NCI-H1092 treated with DMSO at 0.1 percent for 48 hours (cell line): Measurements from ENCODE around the gene DDIT4.
"Not testable (repeated sequence)": the region's sequence is repeated elsewhere in the genome, so short reads cannot be mapped to it uniquely, and the experiment has no call there.

ENCODE experiments used
- DNase-seq: peaks from one replicate; lab custom pipeline; 2025; lab: John Stamatoyannopoulos, UW

DDIT4 gene, protein sequence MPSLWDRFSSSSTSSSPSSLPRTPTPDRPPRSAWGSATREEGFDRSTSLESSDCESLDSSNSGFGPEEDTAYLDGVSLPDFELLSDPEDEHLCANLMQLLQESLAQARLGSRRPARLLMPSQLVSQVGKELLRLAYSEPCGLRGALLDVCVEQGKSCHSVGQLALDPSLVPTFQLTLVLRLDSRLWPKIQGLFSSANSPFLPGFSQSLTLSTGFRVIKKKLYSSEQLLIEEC

DNA sequence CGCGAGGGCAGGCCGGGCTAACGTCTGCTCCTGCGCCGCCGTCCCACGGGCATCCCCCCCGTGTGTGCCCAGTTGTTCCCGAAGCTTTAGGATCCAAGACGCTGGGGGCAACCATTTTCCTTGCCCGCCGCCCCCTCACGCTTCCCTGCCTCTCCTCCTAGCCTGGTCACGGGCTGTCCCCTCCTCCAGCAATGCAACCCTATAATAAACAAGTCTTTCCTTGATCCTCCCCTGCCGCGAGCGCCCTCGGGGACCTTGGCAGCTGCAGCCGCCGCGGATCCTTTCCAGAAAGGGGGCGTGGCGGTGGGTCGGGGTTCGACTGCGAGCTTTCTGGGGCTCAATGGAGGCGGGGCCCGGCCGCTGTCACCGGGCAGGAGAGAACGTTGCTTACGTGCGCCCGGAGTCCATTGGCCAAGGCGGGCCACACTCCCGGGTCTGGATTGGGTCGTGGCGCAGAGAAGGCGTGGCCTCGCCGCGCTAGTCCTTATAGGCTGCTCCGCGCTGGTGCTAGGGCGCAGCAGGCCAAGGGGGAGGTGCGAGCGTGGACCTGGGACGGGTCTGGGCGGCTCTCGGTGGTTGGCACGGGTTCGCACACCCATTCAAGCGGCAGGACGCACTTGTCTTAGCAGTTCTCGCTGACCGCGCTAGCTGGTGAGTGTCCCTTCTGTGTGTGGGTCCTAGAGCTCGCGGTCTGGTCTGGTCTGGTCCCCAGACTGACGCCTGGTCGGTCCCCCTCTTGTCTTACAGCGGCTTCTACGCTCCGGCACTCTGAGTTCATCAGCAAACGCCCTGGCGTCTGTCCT lies at the start of gene DDIT4:
Gene DDIT4, plus strand, starts transcription at position 515 of the 803 bp plus-strand sequence. CDS start 293 bp downstream, outside the sequence.
- DNase-seq = peak; percentile 95

DNA sequence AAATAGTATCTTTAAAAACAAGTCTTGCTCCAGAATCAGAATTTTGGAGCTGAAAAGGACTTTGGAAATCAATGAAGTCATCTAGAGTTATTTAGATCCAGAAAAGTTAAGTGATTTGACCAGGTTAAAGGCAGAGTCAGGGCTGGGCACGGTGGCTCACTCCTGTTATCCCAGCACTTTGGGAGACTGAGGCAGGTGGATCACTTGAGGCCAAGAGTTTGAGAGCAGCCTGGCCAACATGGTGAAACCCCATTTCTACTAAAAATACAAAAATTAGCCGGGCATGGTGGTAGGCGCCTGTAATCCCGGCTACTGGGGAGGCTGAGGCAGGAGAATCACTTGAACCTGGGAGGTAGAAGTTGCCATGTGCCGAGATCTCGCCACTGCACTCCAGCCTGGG lies 49.5 kb upstream of the DDIT4 start:
- DNase-seq = not testable (repeated sequence)

DNA sequence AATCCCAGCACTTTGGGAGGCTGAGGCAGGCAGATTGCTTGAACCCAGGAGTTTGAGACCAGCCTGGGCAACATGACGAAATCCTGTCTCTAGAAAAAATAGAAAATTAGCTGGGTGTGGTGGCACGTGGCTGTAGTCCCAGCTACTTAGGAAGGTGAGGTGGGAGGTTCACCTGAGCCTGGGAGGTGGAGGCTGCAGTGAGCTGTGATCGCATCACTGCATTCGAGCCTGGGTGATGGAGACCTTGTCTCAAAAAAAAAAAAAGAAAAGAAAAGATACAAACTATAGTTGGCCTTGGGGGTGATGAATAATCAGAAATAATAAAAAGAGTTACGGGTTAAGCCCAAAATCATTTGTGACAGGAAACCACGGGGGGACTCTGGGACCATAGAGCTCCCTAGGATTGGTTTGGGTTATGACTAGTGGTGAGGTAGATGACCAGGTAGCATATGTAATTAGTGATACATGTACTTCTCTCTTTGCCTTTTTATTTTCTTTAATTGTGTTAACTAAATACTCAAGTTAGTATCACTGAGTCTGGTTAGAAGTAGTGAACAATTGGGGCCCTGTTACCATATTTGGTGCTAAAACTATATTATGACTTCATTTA lies 47.2 kb upstream of the DDIT4 start:
- DNase-seq = no peak

DNA sequence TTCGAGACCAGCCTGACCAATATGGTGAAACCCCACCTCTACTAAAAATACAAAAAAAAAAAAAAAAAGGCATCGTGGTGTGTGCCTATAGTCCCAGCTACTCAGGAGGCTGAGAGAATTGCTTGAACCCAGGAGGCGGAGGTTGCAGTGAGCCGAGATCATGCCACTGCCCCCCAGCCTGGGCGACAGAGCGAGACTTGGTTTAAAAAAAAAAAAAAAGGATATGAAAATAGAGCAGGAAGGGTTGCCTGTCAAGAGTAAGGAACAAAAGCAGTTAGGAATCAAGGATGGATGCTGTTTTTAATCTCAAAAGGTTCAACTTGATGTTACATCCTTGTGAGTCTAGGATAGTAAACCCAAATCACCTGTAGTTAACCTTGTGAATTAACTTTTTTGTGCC lies 45.9 kb upstream of the DDIT4 start:
- no peak for DNase-seq

DNA sequence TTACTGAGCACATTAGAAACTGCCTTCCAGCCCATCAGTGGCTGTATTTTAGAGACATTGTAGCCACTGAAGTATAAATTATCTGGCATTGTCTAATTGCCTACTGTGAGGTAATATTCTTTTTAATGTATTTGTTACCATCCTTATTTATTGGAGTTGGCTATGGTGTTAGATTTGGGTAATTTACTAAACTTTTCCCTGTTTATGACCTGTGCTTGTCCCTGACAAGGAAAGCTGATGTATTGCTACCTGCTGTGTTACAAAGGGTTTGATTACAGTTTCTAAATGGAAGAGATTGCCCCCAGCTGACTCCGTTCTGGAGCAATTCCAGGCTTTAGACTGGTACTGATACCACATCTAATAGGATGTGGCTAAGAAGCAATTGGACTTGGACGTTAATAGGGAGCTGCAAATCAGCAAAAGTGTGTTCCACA lies 45.4 kb upstream of the DDIT4 start:
- DNase-seq = peak; percentile 85

DNA sequence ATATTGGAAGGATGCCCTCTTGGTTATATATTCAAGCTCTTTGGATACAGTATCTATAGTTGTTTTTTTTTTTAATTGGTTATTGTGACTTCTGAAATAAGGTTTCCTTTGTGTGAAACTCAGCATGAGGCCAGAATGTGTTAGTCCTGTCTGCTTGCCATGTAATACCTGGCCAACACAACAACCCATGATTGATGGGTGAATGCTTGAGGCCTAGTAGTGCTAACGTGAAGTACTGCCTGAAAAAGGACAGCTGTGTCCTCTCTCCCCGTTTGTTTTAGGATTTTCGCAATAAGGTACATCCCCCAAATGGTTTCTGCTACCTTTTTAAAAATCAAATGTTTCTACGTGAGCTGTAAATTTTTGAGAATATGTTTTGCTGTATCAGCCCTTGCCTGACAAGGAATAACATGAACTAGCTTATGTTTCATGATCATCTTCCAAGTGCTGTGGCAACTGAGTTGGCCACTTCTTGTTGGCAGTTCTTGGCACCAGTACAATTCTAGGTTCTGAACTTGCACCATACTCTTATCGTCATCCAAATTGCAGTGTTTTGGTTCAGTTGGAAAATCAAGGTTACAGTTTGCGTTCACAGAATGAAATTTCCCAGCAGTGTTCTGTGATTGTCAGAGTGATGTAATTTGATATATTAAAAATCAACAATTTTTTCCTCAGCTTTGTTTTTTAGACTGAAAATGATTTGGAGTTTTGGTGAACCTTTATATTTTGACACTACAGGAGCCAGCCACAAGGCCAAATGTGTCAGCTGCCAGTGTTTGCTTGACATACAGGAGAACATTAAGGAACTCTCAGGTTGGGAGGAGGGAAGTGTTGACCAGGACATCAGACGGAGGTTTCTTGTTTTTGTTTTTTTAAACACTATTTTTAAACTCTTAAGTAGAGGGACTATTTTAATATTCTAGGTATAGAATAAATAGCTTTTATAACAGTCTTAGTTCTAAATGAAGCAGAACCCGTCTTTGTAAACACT lies 44.2 kb upstream of the DDIT4 start:
- peak; percentile 76 for DNase-seq

DNA sequence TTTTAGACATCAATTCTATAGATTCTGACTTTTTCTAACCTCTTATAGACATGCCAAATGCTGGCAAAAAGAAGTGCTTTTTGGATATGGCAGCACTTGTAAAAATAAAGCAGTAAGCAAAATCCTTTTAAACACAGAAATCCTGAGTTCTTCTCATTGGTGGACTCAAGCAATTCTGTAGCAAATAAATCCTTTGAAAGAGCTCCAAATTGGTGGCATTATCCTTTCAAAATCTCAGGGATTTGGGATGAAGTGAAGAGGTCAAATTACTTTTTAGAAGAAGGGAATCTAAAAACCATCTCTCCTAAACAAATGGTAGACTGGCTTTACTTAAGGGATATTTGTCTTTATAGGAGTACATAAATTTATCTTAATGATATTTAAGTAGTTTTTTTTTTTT lies 40.1 kb upstream of the DDIT4 start:
- DNase-seq = no peak

DNA sequence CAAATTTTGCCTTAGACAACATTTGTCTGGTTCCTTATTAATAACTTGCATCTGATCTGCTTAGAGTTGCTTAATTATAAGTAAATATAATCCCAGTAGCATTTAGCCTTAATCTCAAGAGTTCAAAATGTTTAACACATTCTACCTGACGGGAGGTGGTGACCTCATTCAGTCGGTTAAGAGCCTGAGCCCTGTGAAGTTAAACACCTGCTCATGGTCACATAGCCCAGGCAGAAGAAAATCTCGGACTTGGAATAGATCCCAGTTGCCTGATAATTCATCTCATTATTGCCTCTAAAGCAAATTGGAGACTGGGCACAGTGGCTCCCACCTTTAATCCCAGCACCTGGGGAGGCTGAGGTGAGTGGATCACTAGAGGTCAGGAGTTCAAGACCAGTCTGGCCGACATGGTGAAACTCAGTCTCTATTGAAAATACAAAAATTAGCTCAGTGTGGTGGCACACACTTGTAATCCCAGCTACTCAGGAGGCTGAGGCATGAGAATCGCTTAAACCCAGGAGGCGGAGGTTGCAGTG lies 39.1 kb upstream of the DDIT4 start:
- DNase-seq = peak; percentile 35

DNA sequence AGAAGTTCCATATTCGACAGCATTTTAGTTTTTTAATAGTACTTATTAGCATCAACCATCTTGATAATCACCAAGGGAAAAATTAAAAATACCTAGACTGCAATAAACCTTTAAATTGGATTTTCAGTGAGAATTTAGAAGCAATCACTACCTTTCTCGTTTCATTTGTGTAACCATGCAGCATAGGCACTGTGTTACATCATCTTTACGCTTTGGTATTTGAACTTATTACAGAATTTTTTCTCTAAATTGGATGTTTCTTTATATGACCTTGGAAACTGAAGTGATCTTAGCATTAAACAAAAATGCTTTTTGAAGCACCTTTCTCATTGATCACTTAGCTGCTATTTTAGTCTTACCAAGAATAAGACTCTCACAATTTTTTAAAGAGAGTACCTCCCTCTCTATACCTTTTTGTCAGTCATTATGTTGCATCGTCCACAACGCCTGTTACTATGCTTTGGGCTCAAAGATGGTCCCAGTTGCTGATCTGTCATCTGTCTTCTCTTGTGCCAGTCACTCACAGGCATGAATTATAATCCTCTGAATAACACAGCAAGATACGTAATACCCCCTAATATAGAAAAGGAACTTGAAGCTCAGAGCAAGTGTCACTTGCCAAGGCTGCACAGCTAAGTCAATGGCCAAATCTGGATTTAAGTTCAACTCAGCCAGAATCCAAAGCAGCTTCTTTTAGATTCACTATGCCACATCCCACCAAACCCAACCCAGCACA lies 38.0 kb upstream of the DDIT4 start:
- no peak for DNase-seq

DNA sequence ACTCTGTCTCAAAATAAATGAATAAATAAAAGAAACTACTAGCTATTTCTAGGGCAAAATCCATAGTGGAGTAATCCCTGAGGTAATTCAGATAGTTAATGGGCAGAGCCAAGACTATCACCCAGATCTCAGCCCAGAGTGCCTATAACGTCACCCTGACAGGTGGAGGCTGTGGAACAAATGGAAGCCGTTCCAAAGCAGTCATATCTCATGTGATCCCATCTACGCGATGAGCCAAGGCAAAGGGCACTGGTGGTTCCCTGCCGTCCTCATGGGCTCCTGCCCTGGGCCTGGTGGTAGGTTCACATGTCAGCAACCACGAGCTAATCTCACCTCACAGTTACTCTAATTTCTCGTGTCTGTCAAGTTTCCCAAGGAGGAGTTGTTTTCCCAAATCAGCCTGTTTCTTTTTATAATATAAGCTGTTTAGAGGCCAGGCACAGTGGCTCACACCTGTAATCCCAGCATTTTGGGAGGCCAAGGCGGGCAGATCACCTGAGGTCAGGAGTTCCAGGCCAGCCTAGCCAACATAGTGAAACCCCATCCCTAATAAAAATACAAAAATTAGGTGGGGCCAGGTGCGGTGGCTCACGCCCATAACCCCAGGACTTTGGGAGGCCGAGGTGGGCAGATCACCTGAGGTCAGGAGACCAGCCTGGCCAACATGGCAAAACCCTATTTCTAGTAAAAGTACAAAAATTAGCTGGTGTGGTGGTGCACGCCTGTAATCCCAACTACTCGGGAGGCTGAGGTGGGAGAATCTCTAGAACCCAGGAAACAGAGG lies 35.1 kb upstream of the DDIT4 start:
- no peak for DNase-seq

DNA sequence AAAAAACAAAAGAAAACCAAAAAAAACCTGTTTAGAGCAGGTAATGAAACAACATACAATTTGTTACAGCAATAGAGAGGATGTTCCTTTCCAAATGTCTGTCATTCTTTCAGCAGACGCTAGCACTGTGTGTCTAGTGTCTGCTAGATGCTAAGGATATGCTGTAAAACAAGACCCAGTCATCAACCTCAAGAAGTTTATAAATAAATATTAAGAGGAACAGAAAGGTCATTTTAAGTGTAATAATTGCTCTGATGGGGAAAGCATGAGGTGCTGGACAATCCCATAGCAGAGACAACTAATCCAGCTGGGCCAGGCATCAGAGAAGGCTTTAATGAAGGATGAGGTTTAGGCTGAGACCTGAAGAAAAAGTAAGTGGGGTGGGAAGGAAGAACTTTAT lies 34.3 kb upstream of the DDIT4 start:
- DNase-seq = no peak

DNA sequence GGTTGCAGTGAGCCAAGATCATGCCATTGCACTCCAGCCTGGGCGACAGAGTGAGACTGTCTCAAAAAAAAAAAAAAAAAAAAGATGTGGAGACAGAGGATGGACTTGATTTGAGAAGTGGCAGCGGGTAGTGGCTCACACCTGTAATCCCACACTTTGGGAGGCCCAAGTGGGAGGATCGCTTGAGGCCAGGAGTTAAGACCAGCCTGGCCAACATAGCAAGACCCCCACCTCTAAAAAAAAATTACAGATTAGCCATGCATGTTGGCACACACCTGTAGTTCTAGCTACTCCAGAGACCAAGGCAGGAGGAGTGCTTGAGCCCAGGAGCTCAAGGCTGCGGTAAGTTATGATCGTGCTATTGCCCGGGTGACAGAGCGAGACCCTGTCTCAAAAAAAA lies 33.4 kb upstream of the DDIT4 start:
- no peak for DNase-seq

DNA sequence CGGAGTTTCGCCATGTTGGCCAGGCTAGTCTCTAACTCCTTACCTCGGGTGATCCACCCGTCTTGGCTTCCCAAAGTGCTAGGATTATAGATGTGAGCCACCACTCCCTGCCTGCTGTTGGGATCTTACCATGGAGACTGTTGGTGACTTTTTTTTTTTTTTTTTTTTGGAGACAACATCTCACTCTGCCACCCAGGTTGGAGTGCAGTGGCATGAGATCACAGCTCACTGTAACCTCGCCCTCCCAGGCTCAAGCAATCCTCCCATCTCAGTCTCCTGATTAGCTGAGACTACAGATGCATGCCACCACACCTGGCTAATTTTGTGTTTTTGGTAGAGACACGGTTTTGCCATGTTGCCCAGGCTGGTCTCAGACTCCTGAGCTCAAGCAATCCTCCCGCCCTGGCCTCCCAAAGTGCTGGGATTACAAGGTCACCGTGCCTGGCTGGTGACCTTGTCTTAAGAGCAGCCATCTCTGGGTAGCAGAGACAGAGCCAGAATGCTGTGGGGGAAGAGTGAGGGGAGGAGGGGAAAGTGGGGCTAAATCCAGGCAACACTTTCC lies 32.0 kb upstream of the DDIT4 start:
- no peak for DNase-seq

DNA sequence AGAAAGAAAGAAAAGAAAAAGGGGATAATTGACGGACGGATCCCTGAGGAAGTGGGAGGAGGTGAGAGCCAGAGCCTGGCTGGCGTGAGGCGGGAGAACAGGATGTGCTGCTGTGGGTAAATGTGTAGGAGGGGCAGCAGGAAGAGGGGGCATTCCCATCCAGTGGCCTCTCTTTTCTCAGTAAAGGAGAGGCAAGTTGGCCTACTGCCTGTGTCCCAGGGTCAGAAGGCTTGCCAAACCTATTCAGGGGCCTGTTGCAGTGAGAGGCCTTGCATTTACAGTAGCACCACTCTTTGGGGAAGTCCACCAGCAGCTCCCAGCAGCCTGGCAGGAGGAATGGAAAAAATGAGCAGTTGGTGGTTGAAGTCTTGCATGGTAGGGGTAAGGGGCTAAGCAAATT lies 31.0 kb upstream of the DDIT4 start:
- no peak for DNase-seq

DNA sequence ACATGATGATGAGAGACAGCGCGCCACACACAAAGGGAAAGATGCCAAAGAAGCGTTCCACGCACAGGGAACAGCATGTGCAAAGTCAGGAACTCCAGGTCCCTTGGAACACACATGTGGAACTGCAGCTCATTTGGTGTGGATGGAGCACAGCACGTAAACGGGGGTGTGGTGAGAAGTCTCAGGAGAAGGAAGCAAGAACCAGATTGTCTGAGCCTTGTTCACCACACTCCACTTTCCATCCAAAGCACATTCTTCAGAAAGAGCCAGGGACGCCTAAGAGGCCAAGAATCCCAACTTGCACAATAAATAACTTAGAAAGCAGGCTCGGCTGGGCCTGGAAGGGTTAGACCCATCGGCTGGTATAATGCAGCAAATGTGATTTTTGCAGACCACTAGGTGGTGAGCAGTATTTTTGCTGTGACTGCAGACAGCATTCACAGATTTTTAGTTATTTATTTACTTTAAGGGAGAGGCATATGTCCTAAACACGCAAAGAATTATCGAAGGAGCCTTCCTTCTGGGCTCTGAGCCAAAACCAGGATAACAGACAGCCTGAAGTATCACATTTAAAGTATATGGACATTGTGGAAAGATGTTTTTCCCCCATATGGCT lies 29.8 kb upstream of the DDIT4 start:
- no peak for DNase-seq

DNA sequence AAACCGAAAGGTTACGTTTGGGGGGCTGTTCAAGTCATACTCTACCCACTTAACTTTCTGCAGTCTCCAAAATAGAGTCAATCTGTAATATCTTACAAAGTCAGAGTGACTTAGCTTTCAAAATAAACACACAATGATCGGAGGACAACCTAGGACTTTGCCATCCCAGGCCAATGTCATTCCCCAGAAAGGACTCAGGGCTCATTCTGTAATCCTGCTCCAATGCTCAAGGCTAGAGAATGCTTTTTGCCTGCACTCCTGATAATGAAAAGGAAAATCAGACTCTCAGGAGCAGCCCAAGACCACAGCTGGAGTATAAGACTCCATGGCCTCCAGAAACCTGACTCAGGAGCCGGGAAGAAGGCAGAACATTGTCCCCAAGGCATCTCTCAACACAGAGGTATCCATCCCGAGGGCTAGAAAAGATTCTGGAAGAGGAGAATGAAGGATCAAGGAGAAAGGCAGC lies 29.1 kb upstream of the DDIT4 start:
- no peak for DNase-seq

DNA sequence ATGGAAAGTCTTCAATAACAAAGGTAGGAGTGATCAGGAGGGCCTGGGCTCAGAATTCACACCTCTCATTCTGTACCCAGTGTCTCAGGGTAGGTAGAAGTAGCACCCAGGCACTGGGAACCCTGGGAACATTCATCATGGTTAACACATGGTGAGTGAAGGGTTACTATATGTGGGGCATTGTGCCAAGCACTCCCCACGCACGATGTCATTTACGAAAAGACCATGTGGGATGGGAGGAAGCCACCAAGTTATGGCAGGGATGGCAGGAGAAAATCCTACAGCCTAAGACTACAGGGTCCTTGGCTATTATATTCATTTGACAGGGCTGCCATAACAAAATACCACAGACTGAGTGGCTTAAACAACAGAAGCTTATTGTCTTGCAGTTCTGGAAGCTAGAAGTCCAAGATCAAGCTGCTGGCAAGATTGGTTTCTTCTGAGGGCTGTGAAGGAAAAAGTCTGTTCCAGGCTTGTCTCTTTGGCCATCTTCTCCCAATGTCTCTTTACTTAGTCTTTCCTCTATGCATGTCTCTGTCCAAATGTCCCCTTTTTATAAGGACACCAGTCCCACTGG lies 27.7 kb upstream of the DDIT4 start:
- DNase-seq = no peak

DNA sequence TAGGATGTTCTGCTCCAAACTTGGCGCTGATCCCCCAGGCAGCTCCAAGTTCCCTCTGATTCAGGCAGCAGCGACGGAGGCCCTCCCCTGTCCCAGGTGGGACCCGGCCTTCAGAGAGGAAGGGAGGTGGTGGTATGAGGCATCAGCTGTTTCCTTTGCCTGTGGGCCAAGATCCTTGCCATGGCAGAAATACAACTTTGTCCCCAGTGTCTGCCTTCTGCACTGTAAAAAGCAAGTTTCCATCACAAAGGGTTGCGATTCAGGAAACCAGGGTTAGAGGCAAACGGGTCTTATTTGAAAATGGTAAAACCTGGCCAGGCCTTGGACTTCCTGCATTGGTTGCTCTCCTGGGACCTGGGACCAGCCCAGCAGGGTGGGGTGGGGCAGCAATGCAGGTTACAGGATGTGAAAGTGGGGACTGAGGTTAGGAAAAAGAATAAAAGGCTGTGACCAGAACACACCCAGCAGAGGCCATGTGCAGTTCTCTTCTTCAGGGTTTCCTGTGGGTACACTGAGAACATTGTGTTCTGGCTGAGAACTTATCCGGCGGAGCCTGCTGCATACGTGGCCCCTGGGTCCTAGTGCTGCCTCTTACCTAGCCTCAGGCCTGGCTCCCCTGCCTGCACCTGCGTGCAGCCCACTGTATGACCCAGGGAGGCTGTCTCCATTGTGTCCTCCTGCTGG lies 25.1 kb upstream of the DDIT4 start:
- DNase-seq = no peak
